ENCODE measurements around the gene CENPK. TPM values are rescaled to one million over a fixed set of nuclear protein-coding genes. Genes with fewer than 3 reads are reported as not detected.

Gene CENPK
- total and polyA plus RNA-seq, 4 donors: 0.33 to 23.1 (median 0.96) TPM

DNA sequence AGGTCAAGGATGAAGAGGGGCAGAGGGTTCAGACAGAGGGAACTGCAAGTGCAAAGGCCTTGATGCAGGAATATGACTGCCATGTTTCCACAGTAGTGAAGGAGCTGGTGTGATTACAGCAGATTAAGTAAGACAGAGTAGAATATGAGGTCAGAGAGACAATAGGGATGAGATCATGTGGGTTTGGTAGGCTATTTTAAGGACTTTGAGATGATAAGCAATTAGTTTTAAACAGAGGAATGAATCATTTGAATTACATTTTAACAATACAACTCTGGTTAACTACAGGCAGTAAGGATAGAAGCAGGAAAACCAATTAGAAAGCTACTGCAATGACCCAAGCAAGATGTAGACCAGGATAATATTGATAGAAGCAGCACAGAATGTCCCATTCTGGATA, 7.7 kb downstream of the CENPK start:
- H3K4me3 ChIP-seq (ENCODE audit: low read depth in 1 of 3, low read length in 3 of 3): no peak overlapping the region
- H3K9me3 ChIP-seq (ENCODE audit: control insufficient read depth in 4 of 4, low read length in 3 of 4): no peaks in the 10 kb centered on the region
- TF ChIP-seq GABPA (IDR thresholded peaks at IDR 0.05 in 1 of 2, conservative IDR thresholded peaks at IDR 0.05 in 1 of 2): no peak
- TF ChIP-seq RAD21 (IDR thresholded peaks at IDR 0.05): no peak
- TF ChIP-seq TAF1 (conservative IDR thresholded peaks at IDR 0.05): no peak
- TF ChIP-seq YY1 (IDR thresholded peaks at IDR 0.05): no peak
- TF ChIP-seq NR2F2 (IDR thresholded peaks at IDR 0.05): no peak
- TF ChIP-seq MAX (IDR thresholded peaks at IDR 0.05): no peak
- TF ChIP-seq RXRA (IDR thresholded peaks at IDR 0.05): no peak
- TF ChIP-seq JUND (IDR thresholded peaks at IDR 0.05): no peak
- TF ChIP-seq HNF4G (IDR thresholded peaks at IDR 0.05): no peak
- no peak for TF ChIP-seq CTCF (IDR thresholded peaks at IDR 0.05; ENCODE audit: low read depth, low read length, missing input control)
- TF ChIP-seq, protein P1, sequence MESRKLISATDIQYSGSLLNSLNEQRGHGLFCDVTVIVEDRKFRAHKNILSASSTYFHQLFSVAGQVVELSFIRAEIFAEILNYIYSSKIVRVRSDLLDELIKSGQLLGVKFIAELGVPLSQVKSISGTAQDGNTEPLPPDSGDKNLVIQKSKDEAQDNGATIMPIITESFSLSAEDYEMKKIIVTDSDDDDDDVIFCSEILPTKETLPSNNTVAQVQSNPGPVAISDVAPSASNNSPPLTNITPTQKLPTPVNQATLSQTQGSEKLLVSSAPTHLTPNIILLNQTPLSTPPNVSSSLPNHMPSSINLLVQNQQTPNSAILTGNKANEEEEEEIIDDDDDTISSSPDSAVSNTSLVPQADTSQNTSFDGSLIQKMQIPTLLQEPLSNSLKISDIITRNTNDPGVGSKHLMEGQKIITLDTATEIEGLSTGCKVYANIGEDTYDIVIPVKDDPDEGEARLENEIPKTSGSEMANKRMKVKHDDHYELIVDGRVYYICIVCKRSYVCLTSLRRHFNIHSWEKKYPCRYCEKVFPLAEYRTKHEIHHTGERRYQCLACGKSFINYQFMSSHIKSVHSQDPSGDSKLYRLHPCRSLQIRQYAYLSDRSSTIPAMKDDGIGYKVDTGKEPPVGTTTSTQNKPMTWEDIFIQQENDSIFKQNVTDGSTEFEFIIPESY (IDR thresholded peaks at IDR 0.05): no peak
- no peak for TF ChIP-seq HNF4A (conservative IDR thresholded peaks at IDR 0.05)

GRCh38 chr5:65553941-65554340, 9.0 kb downstream of the CENPK start:
- Histone ChIP-seq H3K27me3 (ENCODE audit: control insufficient read depth in 4 of 4, insufficient read depth in 4 of 4, low read length in 3 of 4) (no peaks in the 10 kb centered on the region), H3K4me3 (ENCODE audit: low read depth in 1 of 3, low read length in 3 of 3) (no peak overlapping the region), H3K27ac (ENCODE audit: low read depth in 1 of 2, low read length in 2 of 2) (no peak overlapping the region), H3K4me1 (ENCODE audit: control insufficient read depth in 4 of 4, insufficient read depth in 4 of 4, low read length in 3 of 4) (no peaks in the 10 kb centered on the region), H3K36me3 (ENCODE audit: control insufficient read depth in 4 of 4, insufficient read depth in 3 of 4, low read depth in 1 of 4, low read length in 3 of 4) (peaks cover 0 to 2% (median 0%) of the 10 kb centered on the region in 4 donors), H3K9me3 (ENCODE audit: control insufficient read depth in 4 of 4, low read length in 3 of 4) (no peaks in the 10 kb centered on the region), H3K9ac (ENCODE audit: low read depth in 1 of 2, low read length in 2 of 2) (no peak overlapping the region)
- 70% methylated on average over 5 of the region's 5 CpGs for WGBS
- no peak for DNase-seq (ENCODE audit: low spot score)
- no peak for TF ChIP-seq FOXA1 (IDR thresholded peaks at IDR 0.05)
- no peak for TF ChIP-seq JUND (IDR thresholded peaks at IDR 0.05)
- TF ChIP-seq SP1 (IDR thresholded peaks at IDR 0.05): no peak
- no peak for TF ChIP-seq NR2F2 (IDR thresholded peaks at IDR 0.05)
- no peak for TF ChIP-seq EGR1 (IDR thresholded peaks at IDR 0.05; ENCODE audit: low read depth in 2 of 2)
- no peak for TF ChIP-seq YY1 (IDR thresholded peaks at IDR 0.05)
- no peak for TF ChIP-seq GABPA (IDR thresholded peaks at IDR 0.05 in 1 of 2, conservative IDR thresholded peaks at IDR 0.05 in 1 of 2)
- TF ChIP-seq CTCF (IDR thresholded peaks at IDR 0.05; ENCODE audit: low read depth, low read length, missing input control): no peak
- TF ChIP-seq HNF4G (IDR thresholded peaks at IDR 0.05): no peak
- TF ChIP-seq MAX (IDR thresholded peaks at IDR 0.05): no peak
- no peak for TF ChIP-seq RAD21 (IDR thresholded peaks at IDR 0.05)
- no peak for TF ChIP-seq REST (IDR thresholded peaks at IDR 0.05)

More for the DNA sequence above, 7.7 kb downstream of the CENPK start:
- Histone ChIP-seq H3K9ac (ENCODE audit: low read depth in 1 of 2, low read length in 2 of 2) (no peak overlapping the region), H3K27me3 (ENCODE audit: control insufficient read depth in 4 of 4, insufficient read depth in 4 of 4, low read length in 3 of 4) (no peaks in the 10 kb centered on the region), H3K36me3 (ENCODE audit: control insufficient read depth in 4 of 4, insufficient read depth in 3 of 4, low read depth in 1 of 4, low read length in 3 of 4) (peaks cover 0 to under 1% (median 0%) of the 10 kb centered on the region in 4 donors), H3K27ac (ENCODE audit: low read depth in 1 of 2, low read length in 2 of 2) (no peak overlapping the region), H3K4me1 (ENCODE audit: control insufficient read depth in 4 of 4, insufficient read depth in 4 of 4, low read length in 3 of 4) (no peaks in the 10 kb centered on the region)
- no peak for DNase-seq (ENCODE audit: low spot score)
